Inflammatory macrophage treated with lipopolysaccharide for 4 hours (primary cell): ENCODE results near the gene PEA15.
A peak's percentile ranks its signal among the peaks of the same experiment; 100 is the strongest.

Source experiments
- DNase-seq: peaks from one replicate; pipeline ENCODE4 v3.0.0-alpha.2; 2020

Gene PEA15

DNA sequence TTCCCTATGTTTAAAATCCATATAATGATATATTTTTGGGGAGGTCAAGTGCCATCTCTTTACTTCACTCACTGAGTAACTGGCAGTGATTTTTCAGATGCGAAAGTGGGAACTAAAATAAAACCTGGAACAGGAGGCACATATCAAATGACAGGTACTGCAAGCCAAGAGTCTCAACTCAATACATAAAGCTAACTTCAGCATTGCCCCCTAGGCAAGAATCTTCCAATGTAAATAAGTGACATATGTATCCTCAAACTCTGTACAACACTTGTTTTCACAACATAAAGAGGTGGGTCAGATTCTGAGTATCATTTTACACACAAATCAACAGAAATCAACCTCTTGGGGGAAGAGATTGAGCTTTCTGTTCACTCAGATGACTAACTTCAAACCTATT, 39.0 kb downstream of the PEA15 start:
- no peak for DNase-seq

DNA sequence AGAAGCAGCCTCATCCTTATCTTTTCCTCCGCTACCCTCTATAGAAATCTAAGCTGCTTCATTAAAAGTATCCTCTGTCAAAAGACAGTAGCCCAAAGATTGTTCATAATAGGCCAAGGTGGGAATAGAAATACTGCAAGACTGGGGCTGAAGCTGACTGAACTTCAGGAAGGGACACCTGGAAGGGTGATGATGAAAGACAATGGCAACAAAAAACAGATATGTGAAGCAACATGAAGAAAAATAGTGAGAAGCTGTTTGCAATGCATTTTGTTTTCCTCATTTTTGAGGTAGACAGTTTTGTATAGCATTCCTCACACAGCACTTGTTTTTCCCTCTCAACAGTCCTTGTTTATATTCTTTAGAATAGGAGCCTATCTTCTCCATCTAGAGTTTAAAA, 40.2 kb downstream of the PEA15 start:
- no peak for DNase-seq

DNA sequence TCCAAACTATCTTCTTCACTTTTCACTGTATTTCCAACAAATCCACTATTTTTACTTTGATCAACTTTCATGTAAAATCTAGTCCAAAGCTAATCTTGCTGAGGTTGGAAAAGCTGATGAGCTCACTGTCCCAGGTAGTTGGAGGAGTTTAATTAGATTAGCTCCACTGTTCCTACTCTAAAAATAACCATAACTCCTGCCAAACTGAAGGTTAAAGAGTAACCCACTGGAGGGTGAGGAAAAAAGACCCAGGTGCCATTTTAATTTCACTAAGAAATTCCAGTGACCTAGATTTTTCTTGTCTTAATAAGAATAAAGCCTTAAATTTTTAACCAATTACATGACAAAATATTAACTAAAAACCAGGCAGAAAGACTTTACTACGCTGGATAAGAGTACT, 41.9 kb downstream of the PEA15 start:
- no peak for DNase-seq

GRCh38 chr1:160251011-160251410, 45.8 kb downstream of the PEA15 start:
- DNase-seq: no peak

GRCh38 chr1:160251687-160252526, 46.7 kb downstream of the PEA15 start:
- DNase-seq: peak; percentile 79

GRCh38 chr1:160255781-160256300, 50.7 kb downstream of the PEA15 start:
- no peak for DNase-seq

DNA sequence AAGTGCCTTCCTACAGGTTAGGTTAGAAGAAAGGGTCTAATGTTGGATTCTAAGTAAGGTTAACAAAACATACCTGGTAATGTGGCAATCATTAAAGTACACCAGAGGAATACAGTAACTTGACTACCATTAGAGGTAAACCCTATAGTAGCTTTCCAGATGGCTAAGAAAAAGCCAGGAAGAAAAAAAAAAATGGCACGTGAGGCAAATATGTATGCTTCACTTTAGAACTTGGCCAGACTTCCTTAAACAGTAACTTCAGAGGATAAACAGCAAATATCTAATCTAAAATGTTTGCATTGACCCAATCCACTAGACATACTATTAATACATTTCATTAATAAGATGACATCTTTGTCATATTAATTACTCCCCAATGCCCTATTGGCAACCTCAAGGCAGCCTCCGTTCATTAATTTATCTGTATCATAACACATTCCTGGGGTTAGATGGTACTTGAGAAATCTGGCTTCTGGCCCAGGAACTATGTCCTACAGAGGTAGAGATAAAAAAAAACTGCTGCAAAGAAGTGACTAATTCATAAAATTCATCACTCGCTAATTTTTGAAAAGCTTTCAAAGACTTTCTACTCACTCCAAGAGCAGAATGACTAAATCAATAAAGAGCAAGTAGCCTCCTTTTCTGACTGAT, 51.3 kb downstream of the PEA15 start:
- DNase-seq: no peak

GRCh38 chr1:160257411-160258015, 52.3 kb downstream of the PEA15 start:
- DNase-seq: no peak

DNA sequence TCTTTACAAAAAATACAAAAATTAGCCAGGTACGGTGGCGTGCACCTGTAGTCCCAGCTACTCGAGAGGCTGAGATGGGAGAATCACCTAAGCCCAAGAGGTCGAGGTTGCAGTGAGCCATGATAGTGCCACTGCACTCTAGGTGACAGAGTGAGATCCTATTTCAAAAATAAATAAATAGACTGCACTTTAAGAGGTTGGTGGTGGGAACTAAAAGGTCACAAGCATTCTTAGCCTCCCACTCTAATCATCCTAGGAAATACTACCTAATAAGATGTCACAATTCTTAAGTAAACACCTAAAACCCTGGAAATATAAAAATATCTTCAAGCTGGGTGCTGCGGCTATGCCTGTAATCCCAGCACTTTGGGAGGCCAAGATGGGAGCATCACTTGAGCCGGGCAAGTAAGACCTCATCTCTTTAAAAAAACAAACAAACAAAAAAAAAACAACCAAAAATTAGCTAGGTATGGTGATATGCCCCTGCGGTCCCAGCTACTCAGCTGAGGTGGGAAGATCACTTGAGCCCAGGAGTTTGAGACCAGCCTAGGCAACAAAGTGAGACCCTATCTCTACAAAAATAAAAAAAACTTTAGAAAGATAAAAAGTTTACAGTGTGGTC, 53.1 kb downstream of the PEA15 start:
- no peak for DNase-seq

DNA sequence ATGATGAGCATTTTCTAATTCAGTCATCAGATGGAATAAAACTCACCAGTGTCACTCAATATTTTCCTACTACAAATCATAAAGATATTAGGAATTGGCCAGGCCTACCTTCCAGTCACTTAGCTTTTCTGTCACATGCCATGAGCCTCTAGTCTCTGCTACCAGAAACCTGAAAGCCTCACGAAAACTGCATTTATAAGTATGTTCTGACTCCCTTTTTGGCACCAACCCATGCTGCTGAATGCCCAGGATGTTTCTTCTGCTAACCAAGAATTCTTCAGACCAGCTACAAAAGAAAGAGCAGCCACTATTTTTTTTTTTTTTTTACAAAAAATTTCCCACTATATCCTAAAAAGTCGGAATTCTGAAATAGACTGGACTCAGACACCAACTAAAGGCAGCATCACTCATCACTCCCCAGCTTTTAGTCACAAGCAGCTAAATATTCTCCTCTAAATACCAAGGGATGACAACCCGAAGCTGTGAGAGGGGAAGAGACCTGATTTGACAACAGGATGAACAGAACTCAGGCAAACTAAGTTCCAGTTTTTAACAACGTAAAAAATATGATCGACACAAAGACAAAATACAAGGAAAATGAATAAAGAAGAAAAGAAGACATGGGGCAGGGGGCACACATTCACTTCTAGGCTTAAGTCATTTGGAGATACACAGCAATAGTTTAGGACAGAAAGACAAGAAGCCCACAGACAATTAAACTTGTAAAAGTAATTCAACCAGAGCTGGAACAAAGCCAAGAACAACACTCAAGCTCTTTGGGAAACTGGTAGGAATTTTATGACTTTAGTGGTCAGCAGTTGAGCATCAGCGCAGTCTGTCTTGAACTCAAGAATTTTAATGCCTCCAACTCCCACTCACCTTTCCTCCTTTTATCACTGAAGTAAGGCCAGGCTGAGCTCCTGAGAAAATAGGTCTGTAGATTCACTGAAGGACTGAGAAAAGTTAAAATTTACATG, 55.5 kb downstream of the PEA15 start:
- peak; percentile 6 for DNase-seq

DNA sequence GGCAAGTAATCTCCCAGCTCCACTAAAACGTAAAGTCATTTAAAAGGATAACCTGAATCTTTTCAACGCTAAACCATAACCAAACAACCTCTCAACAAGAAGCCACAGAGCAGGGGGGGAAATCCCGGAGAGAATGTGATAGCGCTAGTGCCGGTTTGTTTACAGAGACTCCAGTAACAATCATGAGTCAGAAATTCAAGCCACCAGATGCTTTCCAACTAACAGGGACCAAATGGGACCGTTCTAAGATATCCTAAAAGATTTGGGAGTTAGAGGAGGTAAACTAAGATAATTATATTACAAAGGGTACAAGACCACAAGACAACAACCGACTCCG, 56.3 kb downstream of the PEA15 start:
- DNase-seq: peak; percentile 79

DNA sequence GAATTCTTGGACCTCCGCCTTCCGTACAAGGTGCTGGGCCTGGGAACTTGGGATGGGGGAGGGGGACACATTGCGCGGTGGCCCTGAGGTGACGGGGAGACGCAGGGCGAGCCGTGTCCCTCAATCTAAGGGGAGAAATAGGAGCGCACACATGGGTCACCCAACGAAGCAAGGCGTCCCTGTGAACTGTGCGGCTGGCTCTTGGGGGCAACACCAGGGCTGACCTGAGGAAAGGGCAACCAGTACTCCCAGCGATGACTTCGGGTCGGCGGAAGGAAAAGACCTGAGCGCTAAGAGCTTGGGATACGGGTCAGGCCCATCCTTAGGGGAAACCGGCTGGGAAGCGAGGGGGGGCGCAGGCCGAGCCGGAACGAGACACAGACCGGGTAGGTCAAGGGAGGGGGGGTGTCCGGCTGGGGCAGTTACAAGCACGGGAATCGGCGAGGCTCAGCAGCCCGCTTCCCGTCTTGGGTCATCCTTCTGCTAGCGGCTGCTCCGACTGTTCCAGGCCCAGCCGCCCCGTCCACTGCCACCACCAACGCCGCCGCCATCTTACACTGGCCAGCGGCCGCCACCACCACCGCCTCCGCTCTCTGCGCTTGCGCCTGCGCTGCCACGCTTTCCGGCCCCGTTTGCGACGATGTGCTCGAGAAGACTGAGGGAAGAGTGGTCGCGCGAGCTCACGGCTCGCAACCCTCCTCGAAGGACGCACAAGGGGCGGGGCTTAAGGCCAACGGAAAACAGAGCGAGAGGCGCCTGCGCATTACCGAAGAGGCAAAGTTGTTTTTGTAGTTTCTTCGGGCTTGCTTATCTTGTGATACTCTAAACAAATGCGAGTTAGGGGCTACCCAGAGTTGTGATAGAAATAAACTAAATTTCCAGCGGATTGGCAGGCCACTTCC, 57.0 kb downstream of the PEA15 start, which contains the start of gene DCAF8:
Gene DCAF8 (minus strand): TSS at position 657 of the 902 bp plus-strand sequence. CDS start 18,541 bp downstream, outside the sequence.
- peak; percentile 99 for DNase-seq

- DNase-seq: no peak
Observed at GRCh38 chr1:160264795-160265307, 59.7 kb downstream of the PEA15 start.
